NCI-H2227 (cell line): ENCODE data around the gene GABBR1.

Experiments
- DNase-seq: peaks from one replicate; lab custom pipeline; 2025; ENCODE audit not compliant: unreplicated experiment; lab: John Stamatoyannopoulos, UW

Gene GABBR1

DNA sequence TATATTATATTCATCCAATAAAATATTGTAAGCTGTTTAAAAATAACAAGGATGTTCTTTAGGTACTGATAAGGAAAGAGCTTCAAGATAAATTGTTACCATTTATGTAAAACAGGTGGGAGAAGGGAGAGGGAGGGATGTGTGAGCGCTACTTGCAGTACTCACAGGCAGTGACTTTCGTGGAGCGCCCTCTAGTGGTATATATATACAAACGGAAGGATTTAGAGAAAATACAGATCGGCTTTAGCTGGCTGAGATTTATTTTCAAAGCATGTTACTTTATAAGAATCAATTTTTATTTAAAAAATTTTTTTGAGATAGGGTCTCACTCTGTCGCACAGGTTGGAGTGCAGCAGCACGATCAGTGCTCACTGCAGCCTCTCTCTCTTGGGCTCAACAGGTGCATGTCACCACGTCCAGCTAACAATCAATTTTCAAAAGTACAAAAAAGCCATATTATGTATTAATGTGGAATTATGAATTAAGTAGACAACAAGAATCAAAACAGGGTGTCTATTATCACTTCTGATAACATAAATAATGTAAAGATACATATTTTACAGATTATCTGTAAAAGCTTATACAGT is 20.6 kb upstream of the GABBR1 start:
- peak; percentile 75 for DNase-seq

DNA sequence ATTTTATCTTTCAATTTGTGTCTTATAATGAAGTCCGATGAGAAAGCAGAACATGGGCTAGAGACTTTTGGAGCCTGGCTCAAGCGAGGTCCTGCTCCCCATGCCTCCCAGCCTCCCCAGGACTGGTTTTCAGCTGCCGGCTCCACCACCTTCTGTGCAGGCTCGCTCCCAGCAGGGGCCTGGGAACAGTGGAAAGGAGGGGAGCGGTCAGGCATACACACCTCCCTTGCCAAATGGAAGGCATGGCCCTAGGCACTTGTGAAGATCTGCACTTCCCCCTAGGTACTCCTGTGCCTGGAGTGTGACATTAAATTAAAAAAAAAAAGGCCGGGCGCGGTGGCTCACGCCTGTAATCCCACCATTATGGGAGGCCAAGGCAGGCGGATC is 19.2 kb upstream of the GABBR1 start:
- no peak for DNase-seq

GRCh38 chr6:29651413-29652197 is 18.6 kb upstream of the GABBR1 start:
- DNase-seq, result peak; percentile 35

DNA sequence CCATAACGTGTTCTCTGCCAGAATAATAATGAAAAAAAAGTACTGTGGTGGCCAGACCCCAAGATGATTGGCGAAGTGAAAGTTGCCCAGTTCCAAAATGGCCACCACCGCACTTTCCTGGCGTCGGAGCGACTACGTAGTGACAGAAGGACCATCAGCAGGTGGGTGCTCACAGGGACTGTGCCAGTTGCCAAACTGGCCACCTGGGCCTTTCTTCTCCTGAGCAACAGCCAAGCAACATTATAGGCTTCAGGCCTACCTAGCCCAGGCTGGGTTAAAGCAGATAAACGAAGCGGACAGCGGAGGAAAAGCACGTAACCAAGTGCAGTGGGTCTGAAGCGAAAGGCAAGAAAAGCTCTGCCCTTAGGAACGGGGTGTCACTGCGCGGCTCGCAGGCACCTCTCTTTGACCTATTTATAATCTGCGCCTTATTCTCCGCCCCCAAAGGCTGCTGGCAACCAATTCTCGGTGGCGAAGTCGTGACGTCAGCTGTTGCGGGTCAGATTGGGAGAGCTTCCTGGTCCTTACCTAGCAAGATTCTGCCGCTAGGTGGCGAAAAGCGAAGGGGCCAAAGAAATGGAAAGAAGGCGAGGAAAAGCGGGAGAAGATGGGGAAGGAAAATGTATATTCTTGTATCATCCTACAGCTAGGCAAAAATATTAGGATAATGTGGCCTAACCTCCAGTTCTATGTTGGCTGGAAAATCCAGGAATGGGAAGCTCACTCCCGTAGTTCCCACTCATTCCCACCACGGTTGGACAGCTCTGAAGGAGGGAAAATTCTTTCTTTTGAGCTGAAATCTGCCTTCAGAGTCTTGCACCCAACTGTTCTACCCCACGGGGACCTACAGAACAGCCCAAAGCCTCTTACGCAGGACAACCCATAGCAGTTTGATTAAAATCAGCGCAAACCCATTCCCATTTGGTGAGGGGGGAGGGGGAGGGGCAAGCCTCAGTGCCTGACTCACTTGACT is 17.0 kb upstream of the GABBR1 start:
- DNase-seq, result peak; percentile 99

DNA sequence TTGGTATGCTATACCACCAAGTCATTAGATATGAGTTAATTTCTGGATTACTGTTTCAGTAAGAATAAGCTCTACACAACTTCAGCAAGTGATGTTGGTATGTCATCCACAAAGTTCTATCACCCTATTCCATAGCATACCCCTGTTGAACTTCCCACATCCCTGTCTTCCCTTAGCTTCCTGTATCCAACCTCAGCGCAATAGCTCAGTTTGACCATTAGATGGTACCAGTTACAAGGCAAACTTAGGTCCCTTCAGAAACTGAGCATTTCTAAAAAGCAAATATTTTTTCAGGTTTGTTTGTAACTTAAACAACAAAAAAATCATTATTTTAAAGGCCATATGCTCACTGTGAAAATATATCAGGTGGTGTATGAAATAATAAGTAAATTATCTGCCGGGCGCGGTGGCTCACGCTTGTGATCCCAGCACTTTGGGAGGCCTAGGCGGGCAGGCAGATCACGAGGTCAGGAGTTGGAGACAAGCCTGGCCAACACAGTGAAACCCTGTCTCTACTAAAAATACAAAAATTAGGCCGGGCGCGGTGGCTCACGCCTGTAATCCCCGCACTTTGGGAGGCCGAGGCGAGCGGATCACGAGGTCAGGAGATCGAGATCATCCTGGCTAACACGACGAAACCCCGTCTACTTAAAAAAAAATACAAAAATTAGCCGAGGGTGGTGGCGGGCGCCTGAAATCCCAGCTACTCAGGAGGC is 15.1 kb upstream of the GABBR1 start:
- peak; percentile 56 for DNase-seq

- DNase-seq, result no peak
Observed at GRCh38 chr6:29641430-29642148, 8.6 kb upstream of the GABBR1 start.

DNA sequence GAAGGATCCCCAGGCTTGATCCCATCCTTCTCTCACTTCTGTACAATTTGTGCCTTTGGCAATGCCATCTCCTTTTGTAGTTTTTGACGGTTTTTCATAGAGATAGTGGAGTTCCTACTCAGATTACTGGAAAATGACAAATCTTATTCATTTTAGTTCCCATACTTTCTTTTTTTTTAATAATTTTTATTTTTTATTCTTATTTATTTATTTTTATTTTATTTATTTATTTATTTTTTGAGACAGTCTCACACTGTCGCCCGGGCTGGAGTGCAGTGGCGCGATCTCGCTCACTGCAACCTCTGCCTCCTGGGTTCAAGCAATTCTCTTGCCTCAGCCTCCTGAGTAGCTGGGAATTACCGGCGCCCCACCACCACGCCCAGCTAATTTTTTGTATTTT is 4.3 kb upstream of the GABBR1 start:
- DNase-seq, result no peak

- peak; percentile 79 for DNase-seq
Observed at GRCh38 chr6:29633534-29633905, 537 bp upstream of the GABBR1 start.

DNA sequence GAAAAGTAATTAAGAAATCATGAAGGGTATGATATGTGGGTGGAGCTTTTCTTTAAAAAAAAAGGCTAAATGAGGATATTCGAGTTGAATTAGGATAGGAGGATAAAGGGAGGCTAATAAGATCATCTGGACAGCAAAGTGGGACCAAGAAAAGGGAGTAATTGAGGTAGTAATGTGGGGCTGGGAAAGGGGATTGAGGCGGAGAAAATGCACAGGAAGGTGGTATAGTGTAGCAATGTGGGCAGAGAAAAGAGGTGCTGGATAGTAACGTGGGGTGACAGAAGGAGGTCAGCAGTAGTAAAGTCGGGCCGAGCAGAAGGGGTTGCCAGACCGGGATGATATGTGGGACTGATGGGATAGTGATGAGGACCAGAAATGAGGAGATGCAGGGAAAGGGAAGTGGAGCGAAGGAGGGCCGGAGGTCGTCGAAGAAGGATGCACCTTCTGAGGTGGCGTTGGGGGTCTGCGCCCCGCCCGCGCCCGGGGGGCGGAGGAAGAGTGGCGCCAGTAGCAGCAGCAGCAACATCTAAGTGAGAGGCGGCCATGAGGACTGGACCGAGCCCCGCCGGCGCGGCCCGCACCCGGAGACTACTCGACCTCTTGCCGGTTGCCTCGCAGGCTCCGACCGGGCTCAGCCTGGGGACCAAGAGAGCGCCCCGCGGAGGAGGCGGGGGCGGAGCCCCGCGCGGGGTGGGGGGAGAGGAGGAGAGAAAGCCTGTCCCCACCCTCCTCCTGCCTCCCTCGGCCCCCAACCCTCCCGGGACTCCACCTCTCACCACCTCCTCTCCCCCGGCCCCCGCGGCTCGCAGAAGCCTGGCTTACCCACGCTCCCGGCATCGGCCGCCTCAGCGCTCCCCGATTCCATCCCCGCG is 887 bp downstream of the GABBR1 start:
- DNase-seq, result peak; percentile 87

GRCh38 chr6:29631209-29631810 is 1.7 kb downstream of the GABBR1 start:
- DNase-seq, result peak; percentile 63

DNA sequence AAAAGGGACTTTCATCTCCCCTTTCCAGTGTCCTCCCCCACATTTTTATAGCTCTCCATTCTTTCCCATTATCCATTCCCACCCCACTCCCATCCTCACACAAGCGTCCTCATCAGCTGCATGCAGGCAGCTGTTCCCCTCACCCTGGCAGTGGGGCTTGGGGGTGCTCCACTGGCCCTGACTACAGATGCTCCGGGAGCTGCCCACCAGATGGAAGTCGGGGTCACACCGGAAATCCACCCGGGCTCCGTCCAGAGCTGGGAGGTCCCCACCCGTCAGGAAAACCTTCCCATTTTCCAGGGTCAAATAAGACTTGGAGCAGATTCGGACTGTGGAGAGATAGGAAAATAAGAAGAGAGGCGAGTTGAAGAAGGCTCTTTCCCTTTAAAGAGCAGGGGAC is 2.7 kb downstream of the GABBR1 start:
- DNase-seq, result no peak

DNA sequence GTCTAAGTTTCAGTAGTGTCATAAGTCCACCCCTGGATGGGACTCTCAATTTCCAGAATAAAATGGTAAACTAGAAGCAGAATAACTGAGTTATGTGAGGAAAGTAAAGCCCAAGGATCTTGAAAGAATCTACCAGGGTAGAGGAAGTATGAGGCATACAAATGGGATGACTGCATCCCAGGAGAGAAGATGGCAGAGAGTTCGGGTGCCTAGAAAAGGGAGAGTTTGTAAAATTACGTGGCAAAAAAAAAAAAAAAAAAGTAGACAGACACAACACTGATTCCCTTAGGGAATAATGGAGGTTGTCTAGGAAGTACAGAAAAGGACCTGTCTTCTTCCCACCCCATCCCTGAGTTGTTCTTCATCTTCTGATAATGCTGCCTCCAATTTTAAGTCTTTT is 3.4 kb downstream of the GABBR1 start:
- no peak for DNase-seq

GRCh38 chr6:29628419-29629281 is 4.3 kb downstream of the GABBR1 start:
- DNase-seq, result peak; percentile 90

DNA sequence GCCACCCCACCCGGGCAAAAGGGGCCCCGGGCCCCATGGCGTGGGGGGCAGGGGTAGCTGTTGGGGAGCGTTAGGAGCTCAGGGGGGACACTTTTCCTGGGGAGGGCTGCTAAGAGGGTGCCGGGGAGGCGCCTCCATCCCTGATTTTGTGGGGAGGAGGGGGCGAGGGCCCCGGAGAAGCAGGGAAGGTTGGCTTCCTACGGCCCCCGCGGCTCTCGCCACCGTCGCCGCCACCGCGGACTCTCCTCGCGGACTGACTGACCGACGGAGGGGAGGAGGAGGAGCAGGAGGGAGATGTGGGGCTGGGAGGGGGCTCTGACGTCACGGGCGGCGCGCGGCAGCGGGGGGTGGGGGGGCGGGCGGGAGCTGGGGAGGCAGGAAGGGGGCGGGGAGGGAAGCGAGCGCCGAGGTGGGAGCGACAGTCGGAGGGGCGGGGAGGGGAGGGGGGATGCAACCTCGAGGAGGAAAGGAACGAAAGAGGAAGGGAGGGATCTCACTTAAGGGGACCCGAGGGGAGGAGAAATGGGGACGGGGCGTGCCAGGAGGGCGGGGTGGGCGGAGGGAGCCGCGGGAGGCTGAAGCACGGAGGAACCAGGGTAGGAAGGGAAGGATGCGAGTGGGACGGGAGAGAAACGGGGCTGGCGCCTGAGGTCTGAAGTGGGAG is 5.1 kb downstream of the GABBR1 start:
- peak; percentile 89 for DNase-seq

DNA sequence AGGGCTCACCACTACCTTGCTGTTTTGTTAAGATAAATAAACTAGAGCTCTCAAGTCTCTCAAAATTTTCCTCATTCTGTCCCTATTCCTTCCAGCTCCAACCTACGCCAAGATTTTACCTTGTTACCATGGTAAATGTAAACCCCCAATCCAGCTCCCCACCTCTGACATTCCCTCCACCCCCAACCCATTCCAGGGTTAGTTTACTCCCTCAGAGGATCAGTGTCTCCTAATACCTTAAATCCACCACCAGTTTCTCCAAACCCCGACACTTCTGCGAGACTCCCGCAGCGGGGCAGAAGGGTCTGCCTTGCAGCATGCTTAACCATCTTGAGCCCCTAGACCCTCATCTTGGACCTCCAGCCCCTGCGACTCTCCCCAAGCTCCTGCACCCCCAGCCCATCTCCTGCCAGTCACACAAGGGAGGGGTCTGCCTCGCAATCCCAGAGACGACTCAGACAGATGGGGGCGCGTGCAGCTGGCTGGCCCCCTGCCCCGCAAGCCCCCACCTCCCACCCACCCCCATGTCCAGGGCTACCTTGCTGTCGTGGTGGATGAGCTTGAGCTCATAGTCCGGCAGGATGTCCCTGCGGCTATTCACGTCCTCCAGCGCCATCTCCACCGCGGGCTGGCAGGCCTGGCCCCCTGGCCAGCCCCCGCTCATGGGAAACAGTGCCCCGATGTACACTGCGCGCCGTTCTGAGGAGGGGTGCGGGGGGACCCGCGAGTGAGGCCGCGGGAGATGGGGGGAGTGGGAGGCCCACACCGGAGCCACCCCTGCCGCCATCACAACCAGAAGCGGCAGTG is 5.8 kb downstream of the GABBR1 start:
- DNase-seq, result peak; percentile 42

DNA sequence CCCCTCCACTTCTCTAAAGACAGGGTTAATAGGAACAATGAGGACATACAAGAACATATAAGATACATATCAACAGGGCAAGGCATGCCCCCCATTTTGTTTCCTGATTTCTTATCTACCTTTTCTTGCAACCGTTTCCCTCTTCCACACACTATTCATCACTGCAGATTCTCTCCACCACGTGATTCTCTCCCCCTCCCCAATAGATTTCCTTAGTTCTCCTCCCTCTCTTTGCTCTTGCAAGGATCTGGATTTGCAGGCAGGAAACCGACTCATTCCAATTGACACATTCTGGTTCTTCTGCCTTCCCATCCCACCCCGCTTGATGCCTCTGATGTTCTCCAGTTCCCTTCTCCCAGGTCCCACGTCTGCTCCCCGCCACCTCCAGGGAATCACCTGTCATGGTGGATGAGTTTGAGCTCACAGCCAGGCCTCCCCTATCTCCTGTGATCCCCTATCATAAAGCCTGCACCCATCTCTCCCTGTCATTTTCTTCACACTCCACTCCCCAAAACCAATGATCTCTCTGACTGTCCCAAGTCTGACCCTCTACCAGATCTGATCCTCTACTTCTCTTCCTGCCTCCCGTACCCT is 7.5 kb downstream of the GABBR1 start:
- DNase-seq, result no peak
